GM19324 (cell line): Measurements from ENCODE around the gene VTI1A.

Source experiments
- ATAC-seq: cut with Tn5 transposase; IDR thresholded peaks from one replicate; pipeline ENCODE4 v1.9.1; 2021; ENCODE audit warnings: mild to moderate bottlenecking, moderate library complexity; ENCODE audit not compliant: unreplicated experiment, low FRiP score

The VTI1A gene

GRCh38 chr10:112663234-112664125 lies 216.5 kb downstream of the VTI1A start:
- no peak for ATAC-seq

DNA sequence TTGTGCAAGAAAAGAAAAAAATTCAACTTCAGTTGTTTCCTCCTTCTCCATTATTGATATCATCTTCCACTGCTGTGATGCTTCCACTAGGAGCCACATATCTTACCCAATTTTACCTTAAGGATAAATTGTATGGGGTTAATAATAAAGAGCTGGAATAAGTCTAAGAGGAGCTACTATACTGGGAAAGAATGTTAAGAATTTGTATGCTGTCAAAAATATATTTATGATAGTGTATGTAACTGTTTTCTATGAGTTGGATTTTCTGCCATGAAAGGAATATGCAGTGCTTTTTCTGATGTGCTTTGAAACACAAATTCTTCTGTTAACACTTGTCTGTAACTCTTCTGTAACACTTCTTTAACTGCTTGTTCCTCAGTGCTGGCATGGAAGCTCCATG lies 219.1 kb downstream of the VTI1A start:
- ATAC-seq = no peak

DNA sequence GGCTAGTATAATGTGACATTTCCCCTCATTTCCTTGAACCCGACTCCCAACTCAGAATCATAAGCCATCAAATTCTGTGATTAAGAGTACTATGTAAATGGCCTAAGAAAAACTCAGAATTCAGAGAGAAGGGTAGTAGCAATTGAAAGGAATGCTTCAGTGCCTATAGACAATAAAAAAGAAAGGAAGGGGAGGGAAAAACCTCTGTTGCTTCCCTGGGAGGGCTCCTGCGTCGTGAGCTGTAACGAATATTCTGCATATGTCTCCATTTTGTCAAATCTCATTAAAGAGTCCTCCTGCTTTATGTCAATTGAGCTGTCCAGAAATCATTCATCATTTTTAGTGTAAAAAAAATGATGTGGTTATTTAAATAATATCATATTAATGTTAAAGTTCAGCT lies 223.0 kb downstream of the VTI1A start:
- no peak for ATAC-seq

DNA sequence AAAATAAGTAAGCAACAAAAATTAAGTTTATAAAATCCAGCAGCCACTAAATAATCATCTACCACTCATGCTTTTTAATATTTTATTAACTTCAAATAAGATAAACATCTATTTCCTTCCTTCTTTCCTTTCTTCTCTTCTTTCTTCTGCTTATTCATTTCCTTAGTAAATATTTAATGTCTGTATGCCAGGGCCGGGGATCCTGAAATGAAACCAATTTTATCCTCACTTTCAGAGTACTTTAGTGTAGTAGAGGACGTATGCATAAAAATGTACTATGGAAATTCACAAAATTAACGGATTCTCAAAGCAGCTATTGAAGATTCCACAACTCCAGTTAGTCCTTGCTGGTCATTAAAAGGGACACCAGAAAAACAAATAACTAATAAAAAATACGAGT lies 224.7 kb downstream of the VTI1A start:
- ATAC-seq = no peak

DNA sequence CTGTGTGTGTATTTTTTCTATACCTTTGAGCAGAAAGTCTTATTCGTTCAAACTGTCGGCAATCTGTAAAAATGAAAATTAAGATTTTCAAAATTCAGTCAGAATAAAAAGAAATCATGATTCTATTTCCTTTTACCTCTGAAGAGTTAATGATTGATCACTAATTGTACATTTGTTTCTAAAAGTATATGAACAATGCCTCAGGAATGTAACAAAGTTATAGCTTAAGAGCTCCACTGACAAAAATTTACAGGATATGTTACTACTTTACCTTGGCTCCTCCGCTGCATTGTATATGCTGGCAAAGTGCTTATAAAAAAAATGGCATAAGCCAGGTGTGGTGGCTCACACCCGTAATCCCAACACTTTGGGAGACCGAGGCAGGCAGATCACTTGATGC lies 225.7 kb downstream of the VTI1A start:
- no peak for ATAC-seq

GRCh38 chr10:112675560-112676083 lies 228.6 kb downstream of the VTI1A start:
- ATAC-seq = no peak

- no peak for ATAC-seq
These were observed 230.7 kb downstream of the VTI1A start for GRCh38 chr10:112677689-112678088.

DNA sequence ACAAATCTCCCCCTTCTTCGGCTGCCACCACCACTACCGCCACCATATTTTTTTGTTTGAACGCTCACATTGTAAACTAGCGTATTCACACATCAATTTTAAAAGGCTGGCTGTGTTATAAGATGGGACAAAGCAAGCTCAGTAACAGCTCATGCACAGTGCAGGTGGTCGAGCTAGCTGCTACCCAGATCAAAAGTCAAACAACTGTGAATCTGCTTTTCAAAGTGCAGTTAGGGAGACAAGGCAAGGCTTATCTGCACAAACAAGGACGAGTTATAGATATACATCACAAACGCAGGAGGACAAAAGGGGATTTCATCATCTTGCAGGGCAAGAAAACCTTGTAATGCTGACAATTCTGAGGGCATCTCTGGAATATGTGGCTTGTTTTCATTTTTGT lies 231.6 kb downstream of the VTI1A start:
- no peak for ATAC-seq

- no peak for ATAC-seq
These were observed 232.0 kb downstream of the VTI1A start for GRCh38 chr10:112678987-112679386.

DNA sequence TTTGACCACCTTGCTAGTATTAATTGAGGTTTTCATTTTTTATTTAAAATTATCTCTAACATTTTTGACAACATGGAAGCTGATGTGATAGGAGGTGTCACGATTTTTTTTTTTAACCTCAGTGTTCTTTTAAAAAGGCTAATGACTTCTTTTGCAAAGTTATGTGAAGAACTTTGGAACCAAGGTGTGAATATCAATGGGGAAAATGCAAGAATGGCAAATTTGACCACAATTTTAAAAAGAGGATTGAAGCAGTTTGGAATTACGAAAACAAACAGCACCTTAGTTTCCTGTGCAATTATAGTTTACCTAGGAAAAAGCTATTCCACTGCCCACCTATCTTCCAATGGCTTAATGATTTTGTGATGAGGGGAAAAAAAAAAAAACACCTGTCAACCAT lies 232.4 kb downstream of the VTI1A start:
- ATAC-seq = no peak

- ATAC-seq = no peak
These were observed 233.6 kb downstream of the VTI1A start for GRCh38 chr10:112680586-112680985.

- ATAC-seq = no peak
These were observed 240.6 kb downstream of the VTI1A start for GRCh38 chr10:112687647-112688046.

GRCh38 chr10:112689327-112690072 lies 242.5 kb downstream of the VTI1A start:
- ATAC-seq = no peak

- no peak for ATAC-seq
These were observed 248.5 kb downstream of the VTI1A start for GRCh38 chr10:112695539-112695938.

DNA sequence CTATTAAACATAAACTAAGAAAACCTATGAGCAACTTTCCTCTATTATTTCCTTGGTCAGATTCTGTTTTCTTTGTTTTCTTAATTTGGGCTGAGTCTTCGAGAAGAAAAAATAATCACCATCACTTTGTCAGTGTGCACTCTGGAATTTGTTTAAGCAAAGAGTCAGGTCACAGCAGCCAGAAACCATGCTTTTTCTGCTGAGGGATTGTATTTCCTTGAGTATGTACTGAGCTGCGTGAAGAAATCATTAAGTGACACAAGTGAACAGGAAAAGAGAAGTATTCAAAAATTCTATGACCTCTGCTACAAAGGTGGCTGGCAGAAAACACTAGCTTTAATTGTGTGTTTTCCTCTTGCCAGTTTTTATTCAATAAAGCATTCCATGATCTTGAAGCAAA lies 249.6 kb downstream of the VTI1A start:
- ATAC-seq = no peak

- ATAC-seq = no peak
These were observed 251.3 kb downstream of the VTI1A start for GRCh38 chr10:112698133-112698817.

DNA sequence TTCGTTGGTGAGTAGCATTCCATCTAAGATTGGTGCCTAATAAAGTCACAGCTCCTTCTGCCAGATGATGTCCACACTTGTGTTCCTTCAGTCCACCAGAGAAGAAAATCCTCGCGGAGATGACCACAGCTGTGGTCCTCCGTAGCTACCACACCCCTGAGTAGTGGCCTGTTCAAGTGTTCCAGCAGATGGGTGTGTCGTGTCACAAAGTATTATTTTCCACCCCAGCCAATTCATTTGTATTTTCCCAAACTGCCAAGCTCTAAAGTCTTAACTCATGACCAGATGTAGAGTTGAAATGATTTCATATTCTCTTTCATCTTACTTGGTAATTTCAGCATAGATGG lies 251.8 kb downstream of the VTI1A start:
- ATAC-seq = no peak

GRCh38 chr10:112700215-112700671 lies 253.2 kb downstream of the VTI1A start:
- ATAC-seq = no peak

DNA sequence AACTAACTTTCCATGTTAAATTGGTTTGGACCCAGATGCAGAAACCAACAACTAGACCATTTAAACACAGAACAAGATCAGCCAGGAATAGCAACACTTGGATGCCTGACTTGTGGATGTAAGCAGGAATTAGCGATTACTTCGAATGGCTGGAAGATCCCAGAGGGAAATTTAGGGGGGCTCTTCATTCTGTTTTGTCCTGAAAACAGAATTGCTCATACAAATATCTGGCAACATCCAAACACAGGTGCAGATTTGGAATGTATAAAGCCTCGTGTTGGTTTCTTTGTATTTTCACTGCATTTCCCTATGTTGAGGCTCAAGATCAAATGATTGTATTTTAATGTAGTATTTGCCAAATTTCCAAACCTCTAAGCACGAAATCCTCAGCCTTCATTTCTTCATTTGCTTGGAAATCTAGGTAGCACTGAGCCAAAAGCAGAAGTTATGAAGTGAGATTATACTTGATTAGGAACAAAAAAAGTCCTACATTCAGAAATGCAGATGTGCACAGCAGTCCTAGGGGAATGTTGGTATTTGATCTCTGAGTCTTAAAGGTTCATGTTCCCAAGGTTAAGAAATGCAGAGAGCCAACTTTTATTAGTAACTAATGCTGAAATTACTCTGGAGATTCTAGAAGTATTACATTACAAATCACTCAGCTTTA lies 254.3 kb downstream of the VTI1A start:
- ATAC-seq = no peak

GRCh38 chr10:112701878-112702255 lies 254.9 kb downstream of the VTI1A start:
- no peak for ATAC-seq
